Natural killer cell (primary cell): ENCODE data around the gene WDR81. TPM values are rescaled to one million over a fixed set of nuclear protein-coding genes. Genes with fewer than 3 reads are reported as not detected.
A peak's percentile ranks its signal among the peaks of the same experiment; 100 is the strongest.

Source experiments
- ATAC-seq, 3 donors: fragments of 150-1000 bp in 2 of 3; fragments of 200-7000 bp in 1 of 3; cut with Tn5 transposase; 1 replicate in 1 of 3; 2 replicates in 2 of 3; pipeline ENCODE4 v1.10.0; 2021; ENCODE audit warnings: mild to moderate bottlenecking in 2 of 3, moderate library complexity in 2 of 3
- DNase-seq, 2 donors: peaks; one replicate each; pipeline versions ENCODE4 v3.0.0 to v3.0.0-alpha.2; 2013 to 2021; ENCODE audit warnings: mixed read lengths in 1 of 2
- H3K27ac ChIP-seq: one replicate; pipeline ENCODE4 v1.5.1; 2013; ENCODE audit warnings: mild to moderate bottlenecking, low read length
- H3K27me3 ChIP-seq: one replicate; pipeline ENCODE4 v1.6.1; 2013; ENCODE audit warnings: low read length; ENCODE audit not compliant: control insufficient read depth, insufficient read depth
- H3K36me3 ChIP-seq: one replicate; pipeline ENCODE4 v1.6.1; 2013; ENCODE audit warnings: low read length; ENCODE audit not compliant: control insufficient read depth, insufficient read depth
- H3K4me1 ChIP-seq: one replicate; pipeline ENCODE4 v1.6.1; 2013; ENCODE audit warnings: low read length; ENCODE audit not compliant: control insufficient read depth, insufficient read depth
- H3K4me3 ChIP-seq: one replicate; pipeline ENCODE4 v1.5.1; 2013; ENCODE audit warnings: low read length
- H3K9me3 ChIP-seq: one replicate; pipeline ENCODE4 v1.6.1; 2013; ENCODE audit warnings: low read length; ENCODE audit not compliant: control insufficient read depth, insufficient read depth
- H3K27ac Mint-ChIP-seq, 2 donors: one replicate each; pipeline ENCODE4 v1.8.0; 2022; ENCODE audit warnings: mild to moderate bottlenecking in 2 of 2, mixed read lengths in 2 of 2, moderate library complexity in 1 of 2
- H3K27me3 Mint-ChIP-seq, 2 donors: one replicate each; pipeline ENCODE4 v1.8.0; 2022; ENCODE audit warnings: low read depth in 2 of 2, mixed read lengths in 2 of 2
- H3K36me3 Mint-ChIP-seq: one replicate; pipeline ENCODE4 v1.8.0; 2022; ENCODE audit warnings: mixed read lengths
- H3K4me1 Mint-ChIP-seq, 2 donors: one replicate each; pipeline ENCODE4 v1.8.0; 2022; ENCODE audit warnings: mixed read lengths in 2 of 2
- H3K4me3 Mint-ChIP-seq: one replicate; pipeline ENCODE4 v1.8.0; 2022; ENCODE audit warnings: mild to moderate bottlenecking, moderate library complexity, mixed read lengths
- H3K9me3 Mint-ChIP-seq, 2 donors: one replicate each; pipeline ENCODE4 v1.8.0; 2022; ENCODE audit warnings: mixed read lengths in 2 of 2
- WGBS: methylation state at CpG from one replicate; pipeline ENCODE4 v1.1.7; 2013; ENCODE audit warnings: missing lambda C conversion rate; ENCODE audit not compliant: insufficient coverage; 5-methylcytosine and 5-hydroxymethylcytosine counted together
- intact Hi-C: fragments of 100-400 bp; cut with micrococcal nuclease; formaldehyde crosslinking; loops from one replicate; pipeline ENCODE4 v1.14.2; 2022
- total RNA-seq, 4 donors: library from RNA; stranded (reverse); fragments of 120-200 nt in 1 of 4; gene quantifications; one replicate each; pipeline versions ENCODE4 v1.2.3 to v1.2.4, GENCODE V29; 2013 to 2022
- TF ChIP-seq, protein P1 (sequence below): fragments of 200-600 bp; IDR thresholded peaks from one replicate; pipeline ENCODE4 v1.8.0; 2022; ENCODE audit warnings: antibody characterized with exemption

WDR81 gene
- total RNA-seq, 3 donors from 2014 or later (not counting 1 experiment from before 2014, with no cell fraction given), result 40.8 to 54.2 (median 46.2) TPM

DNA sequence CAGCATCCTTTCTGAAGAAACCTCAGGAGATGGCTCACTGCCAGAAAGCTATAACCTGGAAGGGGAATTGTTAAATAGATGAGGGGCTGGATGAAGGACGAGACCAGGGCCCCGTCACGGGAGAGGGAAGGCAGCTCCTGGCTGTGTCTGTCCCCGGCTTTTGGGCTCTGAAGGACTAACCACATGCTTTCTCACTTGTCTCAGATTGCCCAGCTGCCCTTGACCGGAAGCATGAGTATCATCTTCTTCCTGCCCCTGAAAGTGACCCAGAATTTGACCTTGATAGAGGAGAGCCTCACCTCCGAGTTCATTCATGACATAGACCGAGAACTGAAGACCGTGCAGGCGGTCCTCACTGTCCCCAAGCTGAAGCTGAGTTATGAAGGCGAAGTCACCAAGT, 51.8 kb downstream of the WDR81 start:
- TF ChIP-seq, protein P1, sequence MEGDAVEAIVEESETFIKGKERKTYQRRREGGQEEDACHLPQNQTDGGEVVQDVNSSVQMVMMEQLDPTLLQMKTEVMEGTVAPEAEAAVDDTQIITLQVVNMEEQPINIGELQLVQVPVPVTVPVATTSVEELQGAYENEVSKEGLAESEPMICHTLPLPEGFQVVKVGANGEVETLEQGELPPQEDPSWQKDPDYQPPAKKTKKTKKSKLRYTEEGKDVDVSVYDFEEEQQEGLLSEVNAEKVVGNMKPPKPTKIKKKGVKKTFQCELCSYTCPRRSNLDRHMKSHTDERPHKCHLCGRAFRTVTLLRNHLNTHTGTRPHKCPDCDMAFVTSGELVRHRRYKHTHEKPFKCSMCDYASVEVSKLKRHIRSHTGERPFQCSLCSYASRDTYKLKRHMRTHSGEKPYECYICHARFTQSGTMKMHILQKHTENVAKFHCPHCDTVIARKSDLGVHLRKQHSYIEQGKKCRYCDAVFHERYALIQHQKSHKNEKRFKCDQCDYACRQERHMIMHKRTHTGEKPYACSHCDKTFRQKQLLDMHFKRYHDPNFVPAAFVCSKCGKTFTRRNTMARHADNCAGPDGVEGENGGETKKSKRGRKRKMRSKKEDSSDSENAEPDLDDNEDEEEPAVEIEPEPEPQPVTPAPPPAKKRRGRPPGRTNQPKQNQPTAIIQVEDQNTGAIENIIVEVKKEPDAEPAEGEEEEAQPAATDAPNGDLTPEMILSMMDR, result no peak
- Histone ChIP-seq H3K9me3 (no peaks in the 10 kb centered on the region), H3K27ac (no peak overlapping the region), H3K4me1 (peaks cover 6% of the 10 kb centered on the region), H3K4me3 (no peak overlapping the region), H3K36me3 (peaks cover 14% of the 10 kb centered on the region), H3K27me3 (no peaks in the 10 kb centered on the region)
- Mint-ChIP-seq H3K9me3 (no peaks in the 10 kb centered on the region), H3K36me3 (no peaks in the 10 kb centered on the region), H3K27ac (no peak overlapping the region), H3K27me3 (no peaks in the 10 kb centered on the region), H3K4me3 (no peak overlapping the region), H3K4me1 (peaks cover 0 to 3% of the 10 kb centered on the region in 2 donors)
- intact Hi-C loops, result no loop called here
- 94% methylated on average over 10 of the region's 10 CpGs for WGBS
- ATAC-seq, result no peak
- no peak for DNase-seq

DNA sequence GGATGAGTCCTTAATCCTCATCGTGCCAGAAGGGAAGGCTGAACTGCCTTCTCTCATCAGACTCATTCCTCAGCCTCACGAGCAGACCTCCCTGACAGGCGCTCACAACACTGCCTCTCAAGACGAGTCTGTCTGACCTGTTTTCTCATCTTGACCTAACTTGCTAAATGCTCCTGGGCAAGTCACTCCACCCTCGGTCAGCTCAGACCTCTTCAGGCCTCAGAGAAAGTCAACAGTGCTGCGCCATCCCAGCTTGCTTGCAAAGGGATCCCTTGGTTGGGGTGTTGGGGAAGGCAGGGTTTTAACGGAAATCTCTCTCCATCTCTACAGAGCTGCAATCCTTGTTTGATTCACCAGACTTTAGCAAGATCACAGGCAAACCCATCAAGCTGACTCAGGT, 52.4 kb downstream of the WDR81 start:
- Histone ChIP-seq H3K4me3 (no peak overlapping the region), H3K36me3 (peaks cover 17% of the 10 kb centered on the region), H3K27me3 (no peaks in the 10 kb centered on the region), H3K27ac (no peak overlapping the region), H3K9me3 (no peaks in the 10 kb centered on the region), H3K4me1 (peaks cover under 1% of the 10 kb centered on the region)
- WGBS, result 98% methylated on average over 7 of the region's 7 CpGs
- intact Hi-C loops, result no loop called here
- no peak overlapping the region for H3K4me3 Mint-ChIP-seq
- H3K9me3 Mint-ChIP-seq, result no peaks in the 10 kb centered on the region
- ATAC-seq, result no peak
- DNase-seq, result no peak
- H3K27ac Mint-ChIP-seq, result peak overlapping the region in 1 of 2 donors; percentile 26
- H3K36me3 Mint-ChIP-seq, result no peaks in the 10 kb centered on the region
- H3K27me3 Mint-ChIP-seq, result no peaks in the 10 kb centered on the region
- TF ChIP-seq, protein P1, result no peak
- no peaks in the 10 kb centered on the region for H3K4me1 Mint-ChIP-seq

DNA sequence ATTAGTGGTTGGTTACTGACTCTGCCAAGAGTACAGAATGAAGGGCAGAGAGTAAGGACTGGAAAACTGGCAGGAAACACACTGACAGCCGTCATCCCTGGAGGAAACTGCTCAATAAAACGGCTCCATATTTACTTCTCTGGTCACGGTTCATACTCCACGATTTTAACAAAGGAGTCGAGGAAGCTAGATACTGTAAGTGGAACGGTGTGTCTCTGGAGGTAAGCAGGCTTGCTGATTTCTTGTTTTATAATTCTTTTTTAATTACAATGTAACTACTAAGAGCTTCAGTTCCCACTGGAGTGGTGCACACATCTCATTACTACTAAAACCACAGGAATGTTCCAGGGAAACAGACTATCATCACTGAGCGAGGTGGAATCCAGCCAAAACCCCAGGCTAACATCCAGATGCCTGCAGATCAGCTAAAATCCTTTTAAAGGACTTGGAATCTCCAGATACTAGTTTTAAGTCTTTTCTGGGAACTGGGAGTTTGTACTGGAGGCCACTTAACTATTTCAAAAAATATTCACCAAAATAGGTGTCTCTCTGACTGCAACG, 55.1 kb downstream of the WDR81 start:
- no peak overlapping the region for H3K4me3 Mint-ChIP-seq
- 54% methylated on average over 7 of the region's 8 CpGs for WGBS
- Histone ChIP-seq H3K27ac (no peak overlapping the region), H3K4me3 (no peak overlapping the region), H3K27me3 (no peaks in the 10 kb centered on the region), H3K4me1 (peaks cover 22% of the 10 kb centered on the region), H3K36me3 (peaks cover 32% of the 10 kb centered on the region), H3K9me3 (no peaks in the 10 kb centered on the region)
- peaks cover 0 to 4% of the 10 kb centered on the region in 2 donors for H3K4me1 Mint-ChIP-seq
- intact Hi-C loops, result loop anchor here (5.0 kb wide), 1 partner anchor 57 kb away; the partner anchor contains the start of gene WDR81
- no peak overlapping the region for H3K27ac Mint-ChIP-seq
- peaks cover 7% of the 10 kb centered on the region for H3K36me3 Mint-ChIP-seq
- no peaks in the 10 kb centered on the region for H3K9me3 Mint-ChIP-seq
- no peaks in the 10 kb centered on the region for H3K27me3 Mint-ChIP-seq
- ATAC-seq, result no peak
- TF ChIP-seq, protein P1, result no peak
- DNase-seq, result no peak

DNA sequence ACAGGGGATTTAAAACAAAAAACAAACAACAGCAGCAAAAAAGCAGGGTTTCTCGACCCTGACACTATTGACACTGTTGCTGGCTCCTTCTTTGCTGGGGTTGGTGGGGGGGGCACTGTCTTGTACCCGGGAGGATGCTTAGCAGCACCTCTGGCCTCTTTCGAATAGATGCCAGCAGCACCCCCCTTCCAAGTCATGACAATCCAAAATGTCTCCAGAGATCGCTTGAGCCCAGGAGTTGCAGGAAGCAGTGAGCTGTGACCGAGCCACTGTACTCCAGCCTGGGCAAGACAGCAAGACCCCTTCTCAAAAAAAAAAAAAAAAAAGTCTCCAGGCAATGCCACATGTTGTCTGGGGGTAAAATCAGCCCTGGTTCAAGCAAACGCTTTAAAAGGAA, 57.7 kb downstream of the WDR81 start:
- TF ChIP-seq, protein P1, result no peak
- H3K36me3 ChIP-seq, result peaks cover 39% of the 10 kb centered on the region
- H3K27ac ChIP-seq, result peak overlapping the region; percentile 82
- peaks cover 0 to 4% of the 10 kb centered on the region in 2 donors for H3K4me1 Mint-ChIP-seq
- H3K9me3 Mint-ChIP-seq, result no peaks in the 10 kb centered on the region
- peaks cover 22% of the 10 kb centered on the region for H3K4me1 ChIP-seq
- ATAC-seq (no peak), DNase-seq (no peak)
- peaks cover 7% of the 10 kb centered on the region for H3K36me3 Mint-ChIP-seq
- 71% methylated on average over 6 of the region's 6 CpGs for WGBS
- H3K4me3 Mint-ChIP-seq, result no peak overlapping the region
- no peaks in the 10 kb centered on the region for H3K9me3 ChIP-seq
- intact Hi-C loops, result loop anchor here (5.0 kb wide), 1 partner anchor 60 kb away; the partner anchor contains the start of gene WDR81
- H3K27ac Mint-ChIP-seq, result peak overlapping the region in 1 of 2 donors; percentile 20
- no peaks in the 10 kb centered on the region for H3K27me3 Mint-ChIP-seq
- H3K4me3 ChIP-seq, result no peak overlapping the region
- H3K27me3 ChIP-seq, result no peaks in the 10 kb centered on the region
